ENCODE results near the gene DNLZ.
"Not testable (repeated sequence)": the region's sequence is repeated elsewhere in the genome, so short reads cannot be mapped to it uniquely, and the experiment has no call there.

The DNLZ gene

GRCh38 chr9:136328622-136329041 lies 34.9 kb downstream of the DNLZ start:
- no peak for DNase-seq

DNA sequence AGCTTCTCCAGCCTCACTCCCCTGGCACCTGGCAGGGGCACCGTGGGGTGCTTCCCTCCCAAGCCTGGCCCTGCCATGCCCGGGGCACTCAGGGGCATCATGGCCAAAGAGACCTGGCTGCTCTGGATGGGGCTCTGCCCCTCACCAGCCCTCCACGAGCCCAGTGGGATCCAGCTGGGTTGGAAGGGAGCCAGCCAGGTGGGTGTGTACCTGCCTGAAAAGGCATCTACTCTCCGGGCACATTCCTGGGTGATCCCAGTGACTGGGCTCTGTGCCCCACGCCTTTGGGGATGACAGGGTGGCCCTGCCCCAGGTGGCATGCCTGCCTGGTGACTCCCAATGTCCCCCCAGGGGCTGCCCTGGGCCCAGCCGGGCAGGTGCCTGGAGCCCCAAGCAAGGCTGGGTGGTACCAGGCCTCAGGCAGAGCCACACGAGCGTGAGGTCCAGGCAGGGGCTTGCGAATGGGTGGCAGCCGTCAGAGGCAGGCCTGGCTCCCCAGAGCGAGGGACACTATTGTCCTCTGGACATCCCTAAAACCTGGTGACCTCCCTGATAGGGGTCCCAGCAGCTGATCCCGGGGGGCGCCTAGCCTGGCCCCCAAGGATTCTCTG lies 35.4 kb downstream of the DNLZ start:
- DNase-seq = no peak

- DNase-seq = no peak
These were observed 36.1 kb downstream of the DNLZ start, which contains the start of gene GPSM1 for GRCh38 chr9:136327304-136327974. GPSM1 (plus strand) TSS chr9:136327539; CDS start chr9:136327696, 157 bp downstream.

DNA sequence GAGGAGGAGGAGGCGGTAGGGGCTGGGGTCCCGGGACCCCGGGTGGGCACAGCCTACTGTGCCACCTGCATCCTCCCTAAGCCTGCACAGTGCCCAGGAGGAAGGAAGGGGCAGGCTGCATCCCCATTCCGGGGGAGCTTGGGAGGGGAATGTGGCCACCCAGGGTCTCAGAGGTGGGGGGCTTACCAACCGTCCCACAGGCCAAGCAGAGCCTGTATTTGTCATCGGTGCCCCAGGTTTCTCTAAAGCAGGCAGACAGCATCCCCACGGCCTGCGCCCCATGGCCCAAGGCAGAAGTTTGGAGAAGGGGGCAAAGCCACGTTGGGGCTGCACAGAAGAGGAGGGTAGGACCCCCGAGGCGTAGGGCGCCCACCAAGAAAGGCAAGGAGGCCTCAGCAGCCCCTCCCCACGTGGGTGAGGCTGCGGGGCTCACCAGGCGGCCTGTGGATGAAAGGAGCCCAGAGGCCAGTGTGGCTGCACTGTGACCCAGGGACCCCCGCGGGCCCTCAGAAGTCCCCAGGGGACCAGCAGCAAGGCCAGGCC lies 36.7 kb downstream of the DNLZ start:
- DNase-seq = no peak

DNA sequence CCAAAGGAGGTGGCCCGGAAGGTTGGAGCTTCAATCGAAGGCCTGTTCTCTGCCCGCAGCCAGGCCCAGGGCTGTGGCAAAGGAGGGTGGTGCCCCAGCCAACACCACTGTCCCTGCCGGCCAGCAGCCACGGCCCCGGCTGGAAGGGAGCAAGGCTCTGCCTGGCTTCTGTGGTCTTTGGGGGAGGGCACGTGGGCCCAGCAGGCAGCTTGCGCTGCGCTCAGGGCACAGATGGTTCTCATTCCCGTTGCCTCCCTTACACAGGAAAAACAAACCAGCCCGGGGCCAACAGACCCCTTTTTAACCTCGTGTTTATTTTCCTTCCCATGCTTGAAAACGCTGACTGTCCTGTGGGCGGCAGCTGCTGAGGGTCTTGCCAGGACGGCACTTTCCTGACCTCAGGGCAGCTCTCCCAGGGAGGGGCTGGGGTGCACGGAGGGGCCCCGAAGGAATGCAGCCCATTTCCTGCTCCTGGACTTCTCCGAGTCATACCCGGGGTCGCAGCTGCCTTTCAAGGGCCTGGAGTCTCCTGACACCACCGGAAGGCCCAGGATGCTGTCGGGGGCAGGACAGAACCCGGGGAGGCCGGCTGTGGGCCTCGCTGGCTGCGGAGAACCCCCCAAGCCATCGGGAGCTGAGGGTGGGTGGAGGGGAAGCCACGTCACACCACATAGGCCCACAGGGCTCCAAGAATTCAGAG lies 37.3 kb downstream of the DNLZ start:
- peak; percentile 23 for DNase-seq

- DNase-seq = no peak
These were observed 38.2 kb downstream of the DNLZ start for GRCh38 chr9:136325358-136325757.

DNA sequence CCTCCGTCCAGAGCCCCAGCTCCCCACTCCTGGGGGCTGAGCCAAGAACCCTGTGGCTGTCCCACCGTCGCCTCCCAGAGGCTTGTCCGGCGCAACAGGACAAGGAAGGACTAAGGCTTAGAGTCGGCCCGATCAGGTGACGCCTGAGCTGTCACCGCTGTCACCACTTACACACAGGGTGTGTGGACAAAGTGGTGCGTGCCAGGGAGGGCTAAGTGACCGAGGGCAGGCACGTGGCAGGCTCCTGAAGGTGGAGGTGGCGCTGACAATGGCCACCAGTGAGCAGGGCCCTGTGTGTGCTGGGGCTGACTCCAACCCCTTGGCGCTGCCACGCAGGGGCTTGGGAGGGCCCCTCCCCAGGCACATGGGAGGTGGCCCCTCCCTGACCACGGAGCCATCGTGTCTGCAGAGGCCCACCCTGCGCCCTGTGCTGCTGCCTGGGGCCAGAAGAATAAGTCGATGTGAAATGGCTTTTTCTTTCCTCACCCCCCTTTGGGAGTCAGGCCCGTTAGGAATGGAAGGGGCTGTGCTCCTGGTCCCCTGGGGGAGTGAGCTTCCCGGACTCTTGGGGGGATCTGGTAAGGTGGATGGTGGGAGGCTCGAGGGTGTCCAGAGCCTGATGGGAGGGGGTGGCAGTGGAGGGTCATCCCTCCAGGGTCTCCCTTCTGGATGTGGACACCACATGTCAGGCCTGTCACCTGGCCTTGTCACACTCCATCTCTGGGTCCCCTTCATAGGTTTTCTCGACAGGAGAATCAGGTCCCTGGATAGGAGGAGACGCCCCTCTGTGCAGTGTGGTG lies 38.8 kb downstream of the DNLZ start:
- DNase-seq = no peak

- no peak for DNase-seq
These were observed 40.2 kb downstream of the DNLZ start for GRCh38 chr9:136323371-136323789.

DNA sequence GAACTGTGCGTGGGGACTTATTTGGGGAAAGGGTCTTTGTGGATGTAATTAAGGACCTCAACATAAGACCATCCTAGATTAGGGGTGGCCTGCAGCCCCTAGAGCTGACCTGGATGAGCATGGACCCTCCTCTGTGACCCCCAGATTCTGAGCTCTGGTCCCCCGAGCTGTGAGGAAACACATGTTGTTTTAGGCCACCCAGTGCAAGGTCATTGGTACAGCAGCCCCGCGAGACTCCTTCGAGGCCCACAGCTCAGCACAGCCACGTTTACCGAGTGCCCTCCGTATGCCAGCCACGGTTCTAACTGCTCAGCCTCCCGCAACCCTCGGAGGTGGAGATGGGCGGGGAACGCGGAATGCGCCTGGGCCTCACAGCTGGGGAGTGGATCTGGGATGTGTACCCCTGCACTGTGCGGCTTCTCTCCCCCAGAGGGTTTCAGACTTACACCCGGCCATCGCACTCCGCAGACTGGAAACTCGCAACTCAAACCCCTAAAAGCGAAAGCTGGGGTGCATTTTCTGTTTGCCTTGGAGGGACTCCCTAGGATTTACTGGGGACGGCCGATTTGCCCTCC lies 40.7 kb downstream of the DNLZ start:
- no peak for DNase-seq

- no peak for DNase-seq
These were observed 42.0 kb downstream of the DNLZ start for GRCh38 chr9:136321561-136321960.

- not testable (repeated sequence) for DNase-seq
These were observed 42.6 kb downstream of the DNLZ start for GRCh38 chr9:136320972-136321371.

GRCh38 chr9:136319955-136320354 lies 43.6 kb downstream of the DNLZ start:
- DNase-seq = not testable (repeated sequence)

DNA sequence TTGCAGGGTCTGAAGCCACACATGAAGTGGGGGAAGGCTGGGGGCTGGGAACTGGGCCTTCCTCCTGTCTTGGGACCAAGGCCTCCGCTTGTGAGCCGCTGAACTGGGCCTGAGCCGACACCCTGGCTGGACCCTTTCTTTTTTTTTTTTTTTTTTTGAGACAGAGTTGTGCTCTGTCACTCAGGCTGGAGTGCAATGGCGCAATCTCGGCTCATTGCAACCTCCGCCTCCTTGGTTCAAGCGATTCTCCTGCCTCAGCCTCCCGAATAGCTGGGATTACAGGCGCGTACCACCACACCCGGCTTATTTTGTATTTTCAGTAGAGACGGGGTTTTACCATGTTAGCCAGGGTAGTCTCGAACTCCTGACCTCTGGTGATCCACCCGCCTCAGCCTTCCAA lies 44.3 kb downstream of the DNLZ start:
- DNase-seq = not testable (repeated sequence)

GRCh38 chr9:136318776-136319241 lies 44.7 kb downstream of the DNLZ start:
- no peak for DNase-seq

DNA sequence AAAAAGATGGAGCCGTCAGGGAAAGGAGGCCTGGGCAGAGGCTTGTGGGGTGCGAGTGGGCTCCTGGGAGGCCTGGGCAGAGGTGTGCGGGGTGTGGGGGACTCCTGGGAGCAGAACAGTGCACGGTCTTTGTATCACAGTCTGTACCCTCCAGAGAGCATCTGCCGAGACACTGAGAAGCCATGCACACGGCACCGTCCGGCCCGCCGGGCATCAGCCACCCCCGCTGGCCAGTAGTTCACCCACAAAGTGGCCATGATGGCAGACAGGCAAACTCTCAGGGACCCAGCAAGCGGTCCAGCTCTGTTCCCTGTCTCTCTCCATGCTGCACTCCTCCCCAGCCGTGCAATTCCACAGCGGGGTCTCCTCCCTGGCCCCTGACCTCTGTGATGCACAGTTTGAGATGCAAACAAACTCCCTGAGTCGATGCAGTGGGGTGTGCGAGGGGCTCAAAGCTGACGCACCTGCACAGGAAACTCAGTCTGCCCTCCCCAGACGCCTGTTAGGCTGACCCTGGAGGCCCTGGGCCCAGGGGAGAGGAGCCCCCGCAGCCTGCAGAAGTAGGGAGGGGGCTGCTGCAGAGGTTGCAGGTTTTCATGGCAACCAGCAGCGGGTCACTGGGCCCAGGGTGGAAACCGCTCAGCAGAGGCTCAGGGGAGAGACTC lies 45.3 kb downstream of the DNLZ start:
- DNase-seq = no peak

DNA sequence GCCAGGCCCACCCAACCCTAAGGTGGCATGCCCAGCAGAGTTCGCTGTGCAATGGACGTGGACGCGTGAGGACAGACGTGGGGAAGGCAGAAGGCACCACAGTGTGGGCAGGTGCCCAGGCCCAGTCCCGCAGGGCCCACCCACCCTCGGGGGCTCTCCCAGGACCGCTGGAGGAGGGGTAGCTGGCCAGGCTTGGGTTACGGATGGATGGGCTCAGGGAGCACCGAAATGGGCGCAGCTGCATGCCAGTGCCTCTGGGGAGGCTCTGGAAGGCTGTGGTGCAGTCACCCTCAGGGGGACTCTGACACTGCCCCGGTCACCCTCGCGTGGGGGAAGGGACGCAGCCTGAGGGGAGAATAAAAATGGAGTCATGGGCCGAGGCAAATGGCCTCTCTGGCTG lies 45.8 kb downstream of the DNLZ start:
- no peak for DNase-seq

- DNase-seq = no peak
These were observed 46.5 kb downstream of the DNLZ start for GRCh38 chr9:136316896-136317676.

GRCh38 chr9:136316271-136316751 lies 47.2 kb downstream of the DNLZ start:
- DNase-seq = no peak

GRCh38 chr9:136314944-136315343 lies 48.6 kb downstream of the DNLZ start:
- no peak for DNase-seq

DNA sequence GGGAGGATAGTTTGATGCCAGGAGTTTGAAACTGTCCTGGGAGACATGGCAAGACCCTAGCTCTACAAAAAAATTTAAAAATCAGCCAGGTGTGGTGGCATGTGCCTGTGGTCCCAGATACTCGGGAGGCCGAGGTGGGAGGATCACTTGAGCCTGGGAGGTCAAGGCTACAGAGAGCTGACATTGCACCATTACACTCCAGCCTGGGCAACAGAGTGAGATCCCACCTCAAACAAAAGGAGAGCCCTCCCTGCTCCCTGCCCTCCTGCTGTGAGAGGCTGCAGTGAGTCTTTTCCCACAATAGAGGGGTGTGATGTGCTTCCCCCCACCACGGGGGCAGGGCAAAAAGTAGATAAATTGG lies 49.5 kb downstream of the DNLZ start:
- DNase-seq = no peak
